GM12873 (cell line): ENCODE data around the gene PDZD7.

Source experiments
- TF ChIP-seq, protein P1 (sequence below): IDR thresholded peaks from 2 replicates; pipeline ENCODE4 v1.5.1; 2012; ENCODE audit warnings: low read depth, mild to moderate bottlenecking, moderate library complexity, low read length, control low read depth; ENCODE audit not compliant: insufficient read depth; ENCODE audit errors: missing control alignments

Gene PDZD7

DNA sequence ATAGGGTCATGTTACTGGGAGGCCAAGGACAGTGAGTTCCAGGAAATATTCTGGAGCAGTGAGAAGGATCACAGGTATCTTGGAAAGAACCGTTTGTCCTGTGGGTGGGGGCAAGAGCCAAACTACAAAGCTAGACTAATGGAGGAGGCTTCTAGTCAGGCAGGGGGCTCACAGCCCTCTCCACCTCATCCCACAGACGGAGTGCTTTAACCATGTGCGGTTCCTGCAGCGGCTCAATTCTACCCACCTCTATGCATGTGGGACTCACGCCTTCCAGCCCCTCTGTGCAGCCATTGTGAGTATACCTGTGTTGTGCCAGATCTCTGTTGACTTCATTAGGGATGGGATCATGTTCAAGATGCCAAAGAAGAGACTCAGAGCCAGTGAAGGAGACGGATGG, 53.5 kb downstream of the PDZD7 start:
- TF ChIP-seq, protein P1, sequence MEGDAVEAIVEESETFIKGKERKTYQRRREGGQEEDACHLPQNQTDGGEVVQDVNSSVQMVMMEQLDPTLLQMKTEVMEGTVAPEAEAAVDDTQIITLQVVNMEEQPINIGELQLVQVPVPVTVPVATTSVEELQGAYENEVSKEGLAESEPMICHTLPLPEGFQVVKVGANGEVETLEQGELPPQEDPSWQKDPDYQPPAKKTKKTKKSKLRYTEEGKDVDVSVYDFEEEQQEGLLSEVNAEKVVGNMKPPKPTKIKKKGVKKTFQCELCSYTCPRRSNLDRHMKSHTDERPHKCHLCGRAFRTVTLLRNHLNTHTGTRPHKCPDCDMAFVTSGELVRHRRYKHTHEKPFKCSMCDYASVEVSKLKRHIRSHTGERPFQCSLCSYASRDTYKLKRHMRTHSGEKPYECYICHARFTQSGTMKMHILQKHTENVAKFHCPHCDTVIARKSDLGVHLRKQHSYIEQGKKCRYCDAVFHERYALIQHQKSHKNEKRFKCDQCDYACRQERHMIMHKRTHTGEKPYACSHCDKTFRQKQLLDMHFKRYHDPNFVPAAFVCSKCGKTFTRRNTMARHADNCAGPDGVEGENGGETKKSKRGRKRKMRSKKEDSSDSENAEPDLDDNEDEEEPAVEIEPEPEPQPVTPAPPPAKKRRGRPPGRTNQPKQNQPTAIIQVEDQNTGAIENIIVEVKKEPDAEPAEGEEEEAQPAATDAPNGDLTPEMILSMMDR: no peak

DNA sequence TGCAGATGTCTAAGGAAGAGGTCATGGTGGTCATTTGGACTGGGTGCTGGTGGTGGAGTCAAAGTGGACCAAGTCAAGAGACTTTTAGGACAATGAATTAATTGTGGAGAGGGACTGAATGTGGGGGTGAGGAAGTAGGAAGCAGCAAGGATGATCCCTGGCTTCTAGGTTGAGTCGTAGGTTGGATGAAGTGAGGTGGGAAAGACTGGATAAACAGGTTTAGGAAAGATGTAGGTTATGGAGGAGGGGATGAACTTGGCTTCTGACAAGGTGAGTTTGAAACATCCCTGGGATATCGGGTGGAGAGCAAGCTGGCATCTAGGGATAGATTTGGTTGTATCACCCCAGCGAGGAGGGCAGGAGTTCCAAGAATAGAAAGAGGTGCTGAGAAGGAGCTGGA, 54.0 kb downstream of the PDZD7 start:
- TF ChIP-seq, protein P1: no peak

GRCh38 chr10:100972904-100973535, 57.9 kb downstream of the PDZD7 start:
- TF ChIP-seq, protein P1: no peak

GRCh38 chr10:100972115-100972903, 58.6 kb downstream of the PDZD7 start:
- TF ChIP-seq, protein P1: no peak

DNA sequence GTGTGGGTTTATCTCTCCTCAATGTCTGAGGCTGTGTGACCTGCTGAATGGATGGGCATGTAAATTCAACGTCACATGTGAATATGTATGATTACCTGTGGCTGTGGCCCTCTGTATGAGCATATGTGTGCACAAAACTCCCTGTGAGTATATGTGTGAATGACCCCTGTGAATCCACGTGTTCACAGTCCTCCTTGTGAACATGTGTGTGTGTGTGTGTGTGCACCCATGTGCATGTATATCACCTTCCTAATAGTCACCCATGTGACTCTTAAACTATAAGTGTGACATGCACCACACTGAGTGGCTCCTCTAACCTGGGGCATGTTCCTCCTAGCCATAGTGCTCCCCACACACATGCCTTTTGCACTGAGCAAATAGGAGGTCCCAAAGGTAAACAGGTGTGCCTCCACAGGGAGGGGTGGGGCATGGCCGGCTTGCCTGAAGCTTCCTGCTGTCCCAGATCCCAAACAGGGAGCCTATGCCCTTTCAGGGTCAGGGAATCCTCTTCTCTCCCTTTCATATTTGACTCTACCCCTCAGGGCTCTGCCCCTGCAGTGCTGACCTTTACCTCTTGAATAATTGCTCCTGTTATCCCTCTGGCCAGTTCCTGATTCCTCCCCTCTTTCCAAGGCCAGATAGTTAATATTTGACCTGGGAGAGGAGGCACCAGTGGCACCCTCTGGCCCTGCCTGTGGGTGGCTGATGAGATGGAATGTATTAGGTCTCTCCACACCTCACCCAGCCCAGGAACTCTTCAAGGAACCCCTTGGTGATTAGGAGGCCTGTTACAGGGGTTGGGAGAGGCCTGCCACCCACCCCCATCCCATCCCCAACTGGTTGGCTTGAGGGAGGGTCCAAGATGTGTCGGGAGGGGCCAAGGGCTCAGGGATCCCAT, 59.8 kb downstream of the PDZD7 start:
- TF ChIP-seq, protein P1: no peak

DNA sequence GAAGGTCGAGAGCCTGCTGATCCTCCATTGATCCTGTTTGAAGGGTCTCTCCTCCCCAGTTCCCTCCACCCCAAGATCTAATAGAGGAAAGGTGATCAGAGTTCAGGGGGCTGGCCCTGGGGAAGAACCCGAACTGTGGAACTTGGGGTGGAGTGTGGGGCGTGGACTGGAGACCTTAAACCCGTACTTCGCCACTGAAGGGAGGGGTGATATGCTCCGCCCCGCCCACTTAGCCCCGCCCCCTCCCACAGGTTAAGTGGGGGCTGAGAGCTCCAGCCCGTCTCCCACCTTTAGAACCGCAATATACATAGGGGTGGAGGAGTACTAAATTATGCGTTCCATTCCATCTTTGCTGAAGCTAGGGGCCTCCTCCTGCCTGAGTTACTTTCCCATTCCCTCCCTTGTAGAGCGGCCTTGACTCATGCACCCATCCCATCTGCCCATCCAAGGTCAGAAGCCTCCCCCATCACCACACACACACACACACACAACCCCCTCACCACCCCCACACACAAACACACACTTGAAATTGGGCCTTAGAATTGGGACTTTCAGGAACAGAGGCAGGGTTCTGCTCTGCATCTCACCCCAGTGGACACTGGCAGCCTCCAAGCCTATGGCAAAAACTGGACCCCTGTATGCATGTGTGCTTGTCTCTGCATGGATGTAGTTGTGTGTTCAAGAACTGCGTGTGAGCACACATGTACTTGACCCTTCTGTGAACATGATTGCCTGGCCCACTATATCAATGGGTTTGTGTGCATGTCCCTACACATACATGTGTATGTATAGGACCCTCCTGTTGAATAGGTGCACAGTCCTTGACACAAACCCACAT, 60.6 kb downstream of the PDZD7 start:
- TF ChIP-seq, protein P1: no peak
